BJ (cell line): ENCODE measurements around the gene IP6K1. TPM values are rescaled to one million over a fixed set of nuclear protein-coding genes. Genes with fewer than 3 reads are reported as not detected.

Source experiments
- CTCF ChIA-PET: fragments of 350-600 bp; formaldehyde crosslinking; extraction: SDS; loops from one replicate; lab custom pipeline; 2021; ENCODE audit warnings: antibody characterized with exemption, inconsistent platforms; lab: Yijun Ruan, JAX
- POLR2A ChIA-PET: fragments of 300-600 bp; sonication (Branson Sonifier 250); formaldehyde crosslinking; extraction: SDS; loops from one replicate; lab custom pipeline; 2021; ENCODE audit warnings: antibody characterized with exemption; lab: Charles Lee
- DNase-seq: peaks from one replicate; pipeline ENCODE4 v3.0.0-alpha.2; 2011; ENCODE audit warnings: low read depth
- H3K27me3 ChIP-seq: 2 replicates; pipeline ENCODE4 v1.6.0; 2011; ENCODE audit warnings: low read length; ENCODE audit not compliant: control insufficient read depth, insufficient read depth
- H3K36me3 ChIP-seq: 2 replicates; pipeline ENCODE4 v1.5.1; 2011; ENCODE audit warnings: low read length; ENCODE audit not compliant: control insufficient read depth, insufficient read depth
- H3K4me3 ChIP-seq: 2 replicates; pipeline ENCODE4 v1.5.1; 2011; ENCODE audit warnings: low read depth, mild to moderate bottlenecking, control low read depth, low read length
- CTCF ChIP-seq: IDR thresholded peaks from 2 replicates; pipeline ENCODE4 v1.5.1; 2011; ENCODE audit warnings: low read depth, mild to moderate bottlenecking, control low read depth, inconsistent platforms, low read length, moderate library complexity; ENCODE audit not compliant: insufficient read depth
- polyA plus RNA-seq: library from polyadenylated mRNA; depleted of rRNA; stranded (reverse); fragments of >200 nt; gene quantifications from 2 replicates; pipeline ENCODE4 v1.2.3, GENCODE V29; 2011

Gene IP6K1
- polyA plus RNA-seq, 1 experiment, result 54.4 TPM

DNA sequence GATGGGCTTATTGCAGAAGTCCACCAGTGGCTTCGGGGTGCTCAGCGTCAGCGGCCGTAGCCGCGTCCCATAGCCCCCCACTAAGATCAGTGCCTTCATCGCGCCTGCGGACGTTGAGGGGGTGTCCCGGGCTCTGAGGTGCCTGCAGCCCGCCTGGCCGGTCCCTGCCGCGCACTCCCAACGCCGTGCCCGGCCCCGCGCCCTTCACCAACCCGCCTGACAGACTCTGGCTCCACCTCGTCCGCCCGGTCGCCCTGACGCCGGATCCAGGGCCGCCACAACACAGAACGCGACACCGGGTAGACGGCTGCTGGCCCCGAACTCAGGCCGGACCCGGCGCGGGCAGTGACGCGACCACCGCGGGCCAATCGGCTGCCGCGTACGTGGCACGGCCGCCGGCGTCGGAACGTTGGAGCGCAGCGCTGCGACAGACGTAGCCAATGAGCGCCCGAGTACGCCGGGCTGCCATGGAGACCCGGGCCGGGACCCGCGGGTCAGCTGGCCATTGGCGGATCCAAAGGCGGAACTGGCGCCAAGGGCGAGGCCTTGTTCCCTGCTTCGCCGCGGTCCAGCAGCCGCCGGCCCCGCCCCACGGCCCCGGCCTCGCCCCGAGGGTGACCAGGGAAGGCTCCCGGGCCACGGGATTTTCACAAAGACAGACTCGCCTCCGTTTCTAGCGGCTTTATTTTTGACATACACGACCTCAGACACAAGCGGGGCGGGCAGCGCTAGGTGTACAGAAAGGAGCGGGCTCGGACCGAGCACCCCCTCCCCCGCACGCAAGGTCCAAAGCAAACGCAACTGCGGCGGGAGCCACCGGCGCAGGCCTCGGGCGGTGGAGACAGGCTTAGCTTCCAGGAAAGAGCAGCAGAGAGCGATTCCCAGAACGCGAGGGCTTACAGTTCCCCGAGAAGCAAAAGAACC, 62.5 kb downstream of the IP6K1 start, which contains the start of gene GMPPB:
Gene GMPPB (minus strand): TSS at position 324 of the 924 bp plus-strand sequence. CDS start 225 bp downstream, at position 99.
- no peak for TF ChIP-seq CTCF
- Histone ChIP-seq H3K27me3 (no peaks in the 10 kb centered on the region), H3K4me3 (peak within 1 kb of the TSS; percentile 100), H3K36me3 (peaks cover 28% of the 10 kb centered on the region)
- POLR2A ChIA-PET, result no interaction called here
- CTCF ChIA-PET, result interaction anchor here (1.4 kb wide), 1 partner anchor 79 kb away, joined by 5 read pairs; the partner anchor contains the start of gene INKA1
- DNase-seq, result peak; percentile 76

GRCh38 chr3:49723296-49723627, 63.1 kb downstream of the IP6K1 start:
- Histone ChIP-seq H3K36me3 (peaks cover 28% of the 10 kb centered on the region), H3K27me3 (no peaks in the 10 kb centered on the region), H3K4me3 (peak overlapping the region; percentile 100)
- no peak for TF ChIP-seq CTCF
- POLR2A ChIA-PET, result no interaction called here
- no peak for DNase-seq
- CTCF ChIA-PET, result interaction anchor here (1.4 kb wide), 1 partner anchor 80 kb away, joined by 5 read pairs; the partner anchor contains the start of gene INKA1

- POLR2A ChIA-PET, result no interaction called here
- peaks cover 26% of the 10 kb centered on the region for H3K36me3 ChIP-seq
- no peak for TF ChIP-seq CTCF
Observed at GRCh38 chr3:49722896-49723295, 63.4 kb downstream of the IP6K1 start.

GRCh38 chr3:49721896-49722781, 64.2 kb downstream of the IP6K1 start:
- peaks cover 22% of the 10 kb centered on the region for H3K36me3 ChIP-seq
- no peak overlapping the region for H3K4me3 ChIP-seq
- no peak for DNase-seq
- ChIA-PET CTCF (interaction anchor here (4.4 kb wide), 1 partner anchor 117 kb away, joined by 24 read pairs; no protein-coding TSS in a partner anchor), POLR2A (no interaction called here)
- no peak for TF ChIP-seq CTCF
- H3K27me3 ChIP-seq, result no peaks in the 10 kb centered on the region

More at GRCh38 chr3:49722896-49723295, 63.4 kb downstream of the IP6K1 start:
- DNase-seq, result no peak
- H3K27me3 ChIP-seq, result no peaks in the 10 kb centered on the region
- peak overlapping the region; percentile 100 for H3K4me3 ChIP-seq
- CTCF ChIA-PET, result interaction anchor here (4.4 kb wide), 1 partner anchor 116 kb away, joined by 24 read pairs; no protein-coding TSS in a partner anchor
